Right cardiac atrium (tissue), 5 donors: Measurements from ENCODE around the gene OLR1. TPM values are rescaled to one million over a fixed set of nuclear protein-coding genes. Genes with fewer than 3 reads are reported as not detected.

Experiments used
- polyA plus RNA-seq: library from polyadenylated mRNA; stranded (reverse); fragments of 200-250 nt; gene quantifications from one replicate; pipeline ENCODE4 v1.2.3, GENCODE V29; 2013
- total RNA-seq, 4 donors: library from RNA; stranded (reverse); fragmentation: NEBNext Ultra II Directional; extraction: Animal tissue kit (Norgen Biotek cat#: 25700); gene quantifications; one replicate each; pipeline ENCODE4 v1.2.1, GENCODE V29; 2021
- donor health status: healthy with polysubstance abuse.
- donor health status: DM: no; HTN: yes; CAD: no.
- donor health status: DM: no; HTN: no; CAD: no.
- donor health status: DM: no; HTN: yes; CAD: no; lungs with severe emphysema.
- donor health status: DM: yes; HTN: yes; CAD: no.

Gene OLR1
- total and polyA plus RNA-seq, 5 donors: 0.27 to 0.81 (median 0.71) TPM

Other genes with a start within 250 kb of the OLR1 start
- not detected for gene CLEC2A, start 239.8 kb downstream of the OLR1 start, total RNA-seq
- gene CLEC2A, start 239.8 kb downstream of the OLR1 start, polyA plus RNA-seq: not detected
- gene CLEC12A, start 200.7 kb downstream of the OLR1 start, total RNA-seq: 10 to 100 TPM in 1 of 4 donors, 1 to 10 TPM in 3; 1.4 to 15.9 (median 2.3) TPM
- 0.38 TPM for gene CLEC12A, start 200.7 kb downstream of the OLR1 start, polyA plus RNA-seq
- not detected for gene CLEC1B, start 173.0 kb downstream of the OLR1 start, total RNA-seq
- gene CLEC1B, start 173.0 kb downstream of the OLR1 start, polyA plus RNA-seq: not detected
- gene CLEC12B, start 161.5 kb downstream of the OLR1 start, total RNA-seq: under 1 TPM in 1 of 4 donors, not detected in 3; 0.44 TPM
- gene CLEC12B, start 161.5 kb downstream of the OLR1 start, polyA plus RNA-seq: not detected
- under 1 TPM in 1 of 4 donors, not detected in 3; 0.26 TPM for gene CLEC9A, start 141.4 kb downstream of the OLR1 start, total RNA-seq
- gene CLEC9A, start 141.4 kb downstream of the OLR1 start, polyA plus RNA-seq: not detected
- 1 to 10 TPM; 3.2 to 4.1 (median 3.3) TPM for gene CLEC1A, start 73.1 kb downstream of the OLR1 start, total RNA-seq
- 3.5 TPM for gene CLEC1A, start 73.1 kb downstream of the OLR1 start, polyA plus RNA-seq
- gene CLEC7A, start 41.9 kb downstream of the OLR1 start, total RNA-seq: 10 to 100 TPM in 2 of 4 donors, 1 to 10 TPM in 2; 4.8 to 14.9 (median 10.8) TPM
- gene CLEC7A, start 41.9 kb downstream of the OLR1 start, polyA plus RNA-seq: 2.4 TPM
- gene TMEM52B, start 6.9 kb upstream of the OLR1 start, total RNA-seq: not detected
- gene TMEM52B, start 6.9 kb upstream of the OLR1 start, polyA plus RNA-seq: 0.07 TPM
- gene GABARAPL1, start 40.7 kb upstream of the OLR1 start, total RNA-seq: 100 to 1,000 TPM; 212 to 302 (median 279) TPM
- 208 TPM for gene GABARAPL1, start 40.7 kb upstream of the OLR1 start, polyA plus RNA-seq
- gene KLRD1, start 135.7 kb upstream of the OLR1 start, total RNA-seq: 1 to 10 TPM; 1.8 to 3.3 (median 2.9) TPM
- 0.75 TPM for gene KLRD1, start 135.7 kb upstream of the OLR1 start, polyA plus RNA-seq
- gene KLRK1, start 217.9 kb upstream of the OLR1 start, total RNA-seq: under 1 TPM; 0.39 to 0.97 (median 0.75) TPM
- gene KLRK1, start 217.9 kb upstream of the OLR1 start, polyA plus RNA-seq: 0.59 TPM
- not detected for gene KLRC4, start 237.6 kb upstream of the OLR1 start, total RNA-seq
- not detected for gene KLRC4, start 237.6 kb upstream of the OLR1 start, polyA plus RNA-seq
- not detected for gene KLRC3, start 248.5 kb upstream of the OLR1 start, total RNA-seq
- not detected for gene KLRC3, start 248.5 kb upstream of the OLR1 start, polyA plus RNA-seq